Brain microvascular endothelial cell (primary cell): Measurements from ENCODE around the gene HS3ST1.

Experiments
- DNase-seq: peaks from one replicate; pipeline ENCODE4 v3.0.0-alpha.2; 2020
- H3K27ac ChIP-seq: fragments of 250-450 bp; sonication (Bioruptor Pico); 2 replicates; pipeline ENCODE4 v1.5.1; 2020; ENCODE audit warnings: mild to moderate bottlenecking, moderate library complexity
- H3K27me3 ChIP-seq: fragments of 250-450 bp; sonication (Bioruptor Pico); replicated peaks from 2 replicates; pipeline ENCODE4 v1.5.1; 2020; ENCODE audit warnings: mild to moderate bottlenecking
- H3K36me3 ChIP-seq: fragments of 250-450 bp; sonication (Bioruptor Pico); replicated peaks from 2 replicates; pipeline ENCODE4 v1.5.1; 2020; ENCODE audit warnings: mild to moderate bottlenecking
- H3K4me3 ChIP-seq: 2 replicates; pipeline ENCODE4 v1.5.1; 2011; ENCODE audit warnings: low read depth, mild to moderate bottlenecking, control low read depth, low read length, moderate library complexity
- in situ Hi-C: cut with HindIII; loops from 2 replicates; pipeline ENCODE4 v1.10.0; 2017; ENCODE audit warnings: low sequenced_read_pairs, low pct_ligation_motif_present
- TF ChIP-seq, protein P1 (sequence below): IDR thresholded peaks from 2 replicates; pipeline ENCODE4 v1.5.1; 2011; ENCODE audit warnings: low read depth, mild to moderate bottlenecking, moderate library complexity, low read length, control low read depth, inconsistent platforms; ENCODE audit errors: missing control alignments

Gene HS3ST1

DNA sequence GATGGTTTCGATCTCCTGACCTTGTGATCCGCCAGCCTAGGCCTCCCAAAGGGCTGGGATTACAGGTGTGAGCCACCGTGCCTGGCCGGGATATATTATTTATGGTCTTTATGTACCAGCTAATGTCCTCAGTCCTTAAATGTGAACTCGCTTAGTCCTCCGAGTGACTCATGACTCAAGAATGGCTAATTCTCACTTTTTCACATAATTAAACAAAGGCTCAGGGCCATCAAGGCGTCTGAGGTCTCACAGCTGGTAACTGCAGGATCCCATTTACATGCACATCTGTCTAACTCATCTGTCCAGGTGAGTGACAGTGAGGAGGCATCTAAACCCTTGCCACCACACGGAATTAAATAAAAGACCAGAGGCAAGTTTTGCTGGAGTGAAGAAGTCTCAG lies 73.5 kb downstream of the HS3ST1 start:
- Histone ChIP-seq H3K27me3 (no peaks in the 10 kb centered on the region), H3K4me3 (no peak overlapping the region), H3K27ac (no peak overlapping the region), H3K36me3 (no peaks in the 10 kb centered on the region)
- TF ChIP-seq, protein P1, sequence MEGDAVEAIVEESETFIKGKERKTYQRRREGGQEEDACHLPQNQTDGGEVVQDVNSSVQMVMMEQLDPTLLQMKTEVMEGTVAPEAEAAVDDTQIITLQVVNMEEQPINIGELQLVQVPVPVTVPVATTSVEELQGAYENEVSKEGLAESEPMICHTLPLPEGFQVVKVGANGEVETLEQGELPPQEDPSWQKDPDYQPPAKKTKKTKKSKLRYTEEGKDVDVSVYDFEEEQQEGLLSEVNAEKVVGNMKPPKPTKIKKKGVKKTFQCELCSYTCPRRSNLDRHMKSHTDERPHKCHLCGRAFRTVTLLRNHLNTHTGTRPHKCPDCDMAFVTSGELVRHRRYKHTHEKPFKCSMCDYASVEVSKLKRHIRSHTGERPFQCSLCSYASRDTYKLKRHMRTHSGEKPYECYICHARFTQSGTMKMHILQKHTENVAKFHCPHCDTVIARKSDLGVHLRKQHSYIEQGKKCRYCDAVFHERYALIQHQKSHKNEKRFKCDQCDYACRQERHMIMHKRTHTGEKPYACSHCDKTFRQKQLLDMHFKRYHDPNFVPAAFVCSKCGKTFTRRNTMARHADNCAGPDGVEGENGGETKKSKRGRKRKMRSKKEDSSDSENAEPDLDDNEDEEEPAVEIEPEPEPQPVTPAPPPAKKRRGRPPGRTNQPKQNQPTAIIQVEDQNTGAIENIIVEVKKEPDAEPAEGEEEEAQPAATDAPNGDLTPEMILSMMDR: no peak
- in situ Hi-C loops: no loop called here
- DNase-seq: no peak

DNA sequence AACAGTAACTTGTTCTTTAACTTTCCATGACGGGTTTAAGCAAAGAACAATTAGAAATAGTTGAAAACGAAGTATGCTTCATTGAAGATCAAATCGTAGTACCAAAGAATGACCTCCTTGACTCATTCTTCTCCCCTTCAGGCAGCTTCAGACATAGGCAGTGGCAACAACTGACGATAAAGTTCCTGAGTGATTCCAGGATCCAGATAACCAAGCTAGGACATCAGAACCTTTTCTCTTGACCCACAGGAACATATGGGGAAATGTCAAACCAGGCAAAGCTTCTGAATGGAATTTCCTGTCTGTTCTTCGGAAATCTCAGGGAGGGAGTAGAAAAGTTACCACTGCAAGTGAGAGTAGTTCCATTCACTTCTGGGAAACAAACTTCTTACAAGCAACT lies 74.2 kb downstream of the HS3ST1 start:
- H3K36me3 ChIP-seq: no peaks in the 10 kb centered on the region
- DNase-seq: no peak
- in situ Hi-C loops: no loop called here
- H3K4me3 ChIP-seq: no peak overlapping the region
- H3K27ac ChIP-seq: no peak overlapping the region
- TF ChIP-seq, protein P1: no peak
- no peaks in the 10 kb centered on the region for H3K27me3 ChIP-seq

DNA sequence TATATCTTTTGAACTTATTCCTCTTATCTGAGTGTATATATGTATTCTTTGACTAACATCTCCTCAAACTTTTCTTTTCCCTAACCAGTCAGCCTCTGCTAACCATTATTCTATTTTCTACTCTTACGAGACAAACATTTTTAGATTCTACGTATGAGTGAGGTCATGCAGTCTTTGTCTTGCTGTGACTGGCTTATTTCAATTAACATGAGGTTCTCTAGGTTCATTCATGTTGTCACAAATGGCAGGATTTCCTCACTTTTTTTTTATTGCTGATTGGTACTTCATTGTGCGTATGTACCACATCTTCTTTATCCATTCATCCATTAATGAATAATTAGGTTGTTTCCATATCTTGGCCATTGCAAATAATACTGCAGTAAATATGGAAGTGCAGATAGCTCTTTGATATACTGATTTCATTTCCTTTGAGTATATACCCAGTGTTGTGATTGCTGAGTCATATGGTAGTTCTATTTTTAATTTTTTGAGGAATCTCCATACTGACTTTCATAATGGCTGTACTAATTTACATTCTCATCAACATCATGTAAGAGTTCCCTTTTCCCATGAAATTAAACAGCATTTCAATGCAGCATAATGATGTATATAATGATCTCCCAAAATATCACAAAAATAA lies 80.1 kb downstream of the HS3ST1 start:
- no peaks in the 10 kb centered on the region for H3K27me3 ChIP-seq
- DNase-seq: no peak
- in situ Hi-C loops: no loop called here
- no peak overlapping the region for H3K27ac ChIP-seq
- no peaks in the 10 kb centered on the region for H3K36me3 ChIP-seq
- TF ChIP-seq, protein P1: no peak
- no peak overlapping the region for H3K4me3 ChIP-seq

DNA sequence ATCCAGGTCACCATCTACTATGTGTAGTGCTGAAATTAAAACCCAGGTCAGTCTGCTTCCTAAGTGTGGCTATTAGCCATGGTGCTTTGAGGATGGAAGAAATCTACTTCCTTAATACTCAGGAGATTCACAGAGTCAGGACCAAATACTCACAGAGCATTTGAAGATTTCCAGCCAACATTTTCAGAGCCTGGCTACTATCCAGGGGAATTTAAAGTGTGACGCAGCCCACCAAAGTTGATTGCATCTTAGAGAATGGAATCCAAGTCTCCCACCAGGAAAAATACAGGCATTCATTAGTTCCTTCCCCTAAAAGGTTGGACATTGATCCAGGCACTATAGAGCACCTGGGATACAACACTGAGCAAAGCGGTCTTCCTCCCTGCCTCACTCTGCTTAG lies 83.8 kb downstream of the HS3ST1 start:
- in situ Hi-C loops: no loop called here
- Histone ChIP-seq H3K36me3 (no peaks in the 10 kb centered on the region), H3K27ac (no peak overlapping the region), H3K27me3 (no peaks in the 10 kb centered on the region), H3K4me3 (no peak overlapping the region)
- no peak for DNase-seq
- TF ChIP-seq, protein P1: no peak

DNA sequence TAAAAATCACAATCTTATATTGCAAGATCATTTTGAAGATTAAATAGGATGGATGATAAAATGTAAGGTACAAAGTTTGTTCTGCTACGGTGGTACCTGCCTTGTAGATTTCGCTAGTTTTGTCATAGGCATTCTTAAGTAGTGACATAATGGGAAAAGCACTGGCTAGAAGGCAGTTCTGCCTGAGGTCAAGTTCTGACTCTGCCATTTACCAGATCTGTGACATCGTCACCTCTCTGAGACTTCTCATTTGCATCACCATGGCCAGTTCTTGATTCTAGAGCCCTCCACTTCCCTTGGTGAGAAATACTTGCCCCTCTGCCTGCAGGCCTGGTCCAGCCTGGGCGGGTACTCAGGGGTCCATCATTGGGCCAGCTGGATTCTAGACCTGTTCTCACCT lies 85.2 kb downstream of the HS3ST1 start:
- no peak for DNase-seq
- no peaks in the 10 kb centered on the region for H3K36me3 ChIP-seq
- H3K27me3 ChIP-seq: no peaks in the 10 kb centered on the region
- H3K27ac ChIP-seq: no peak overlapping the region
- TF ChIP-seq, protein P1: no peak
- H3K4me3 ChIP-seq: no peak overlapping the region
- in situ Hi-C loops: no loop called here
